Caco-2 (cell line): ENCODE results near the gene AHNAK. TPM values are rescaled to one million over a fixed set of nuclear protein-coding genes. Genes with fewer than 3 reads are reported as not detected.
A peak's percentile ranks its signal among the peaks of the same experiment; 100 is the strongest.

Source experiments
- BruUV-seq: library from RNA; stranded (reverse); fragments of 400-500 nt; replicated peaks from 2 replicates; lab custom pipeline; 2021; lab: Mats Ljungman, UMichigan
- CTCF ChIA-PET: fragments of 300-600 bp; sonication (Branson Sonifier 250); formaldehyde crosslinking; loops from one replicate; lab custom pipeline; 2022; ENCODE audit warnings: antibody characterized with exemption; lab: Charles Lee
- POLR2A ChIA-PET: fragments of 300-600 bp; sonication (Branson Sonifier 250); formaldehyde crosslinking; loops from one replicate; lab custom pipeline; 2022; ENCODE audit warnings: antibody characterized with exemption; lab: Charles Lee
- DNase-seq, 2 experiments: peaks; one replicate each; pipeline versions ENCODE4 v3.0.0 to v3.0.0-alpha.2; 2020 to 2022
- H3K27me3 ChIP-seq: replicated peaks from 2 replicates; pipeline ENCODE4 v1.6.0; 2011; ENCODE audit warnings: low read length; ENCODE audit not compliant: control insufficient read depth, insufficient read depth
- H3K36me3 ChIP-seq: 2 replicates; pipeline ENCODE4 v1.5.1; 2011; ENCODE audit warnings: low read length; ENCODE audit not compliant: control insufficient read depth, insufficient read depth
- H3K4me1 ChIP-seq: fragments of 250-450 bp; sonication (Bioruptor Pico); 2 replicates; pipeline ENCODE4 v1.5.1; 2020; ENCODE audit warnings: mild to moderate bottlenecking
- H3K4me3 ChIP-seq: 2 replicates; pipeline ENCODE4 v1.5.1; 2011; ENCODE audit warnings: low read depth, mild to moderate bottlenecking, control low read depth, low read length
- H3K9me3 ChIP-seq: fragments of 250-450 bp; sonication (Bioruptor Pico); 2 replicates; pipeline ENCODE4 v1.5.1; 2020; ENCODE audit warnings: mild to moderate bottlenecking, moderate library complexity
- H3K27ac Mint-ChIP-seq: one replicate; pipeline ENCODE4 v1.8.0; 2022; ENCODE audit warnings: mixed read lengths; ENCODE audit not compliant: unreplicated experiment
- H3K27me3 Mint-ChIP-seq: one replicate; pipeline ENCODE4 v1.8.0; 2022; ENCODE audit warnings: mixed read lengths; ENCODE audit not compliant: insufficient read depth, unreplicated experiment
- H3K36me3 Mint-ChIP-seq: one replicate; pipeline ENCODE4 v1.8.0; 2022; ENCODE audit warnings: mild to moderate bottlenecking, mixed read lengths; ENCODE audit not compliant: insufficient read depth, unreplicated experiment
- H3K4me1 Mint-ChIP-seq: one replicate; pipeline ENCODE4 v1.8.0; 2022; ENCODE audit warnings: low read depth, mixed read lengths; ENCODE audit not compliant: unreplicated experiment
- H3K4me3 Mint-ChIP-seq: one replicate; pipeline ENCODE4 v1.8.0; 2022; ENCODE audit warnings: mild to moderate bottlenecking, moderate library complexity, mixed read lengths; ENCODE audit not compliant: unreplicated experiment
- H3K9me3 Mint-ChIP-seq: one replicate; pipeline ENCODE4 v1.8.0; 2022; ENCODE audit warnings: mixed read lengths; ENCODE audit not compliant: unreplicated experiment
- CTCF ChIP-seq, 2 experiments: fragments of 200-600 bp in 1 of 2; IDR thresholded peaks; 1 replicate in 1 of 2; 2 replicates in 1 of 2; pipeline versions ENCODE4 v1.5.1 to v1.8.0; 2011 to 2022; ENCODE audit warnings: antibody characterized with exemption in 1 of 2, control low read depth in 1 of 2, inconsistent platforms in 1 of 2, low read depth in 1 of 2, low read length in 1 of 2, mild to moderate bottlenecking in 1 of 2, moderate library complexity in 1 of 2; ENCODE audit not compliant: insufficient read depth in 1 of 2, severe bottlenecking in 1 of 2, unreplicated experiment in 1 of 2
- intact Hi-C: fragments of 100-400 bp; cut with micrococcal nuclease; formaldehyde crosslinking; loops from one replicate; pipeline ENCODE4 v1.10.0; 2022; ENCODE audit not compliant: unreplicated experiment
- total RNA-seq: library from RNA; stranded (reverse); gene quantifications from 2 replicates; pipeline ENCODE4 v1.2.3, GENCODE V29; 2022

Gene AHNAK
- total RNA-seq, 1 experiment from 2014 or later, result 312 TPM

- no peaks in the 10 kb centered on the region for H3K27me3 ChIP-seq
- peaks cover 11% of the 10 kb centered on the region for H3K36me3 Mint-ChIP-seq
- ChIA-PET POLR2A (interaction anchor here (0.6 kb wide), 2 partner anchors 13 to 18 kb away, joined by 4 to 16 read pairs; no protein-coding TSS in a partner anchor), CTCF (interaction anchor here (0.7 to 1.0 kb wide), 3 partner anchors 68 to 129 kb away, joined by 3 to 5 read pairs (median 4); partner anchors contain the start of gene TUT1)
- peaks cover 56% of the 10 kb centered on the region for H3K4me1 ChIP-seq
- H3K4me3 Mint-ChIP-seq, result no peak overlapping the region
- peaks cover 48% of the 10 kb centered on the region for H3K4me1 Mint-ChIP-seq
- no peak for DNase-seq
- intact Hi-C loops, result no loop called here
- no TSS peak for BruUV-seq
- no peak overlapping the region for H3K4me3 ChIP-seq
- no peaks in the 10 kb centered on the region for H3K9me3 ChIP-seq
- no peaks in the 10 kb centered on the region for H3K36me3 ChIP-seq
- H3K9me3 Mint-ChIP-seq, result no peaks in the 10 kb centered on the region
- no peak overlapping the region for H3K27ac Mint-ChIP-seq
- H3K27me3 Mint-ChIP-seq, result no peaks in the 10 kb centered on the region
- TF ChIP-seq CTCF (IDR thresholded peaks at IDR 0.05; ENCODE audit: insufficient read depth in 1 of 2, low read depth in 1 of 2, low read length in 1 of 2, severe bottlenecking in 1 of 2, unreplicated experiment in 1 of 2), result no peak
These were observed 84.1 kb downstream of the AHNAK start for GRCh38 chr11:62462508-62462892.

GRCh38 chr11:62461740-62462507, 84.7 kb downstream of the AHNAK start:
- no TSS peak for BruUV-seq
- Histone ChIP-seq H3K4me3 (no peak overlapping the region), H3K27me3 (no peaks in the 10 kb centered on the region), H3K4me1 (peaks cover 56% of the 10 kb centered on the region), H3K36me3 (no peaks in the 10 kb centered on the region), H3K9me3 (no peaks in the 10 kb centered on the region)
- ChIA-PET POLR2A (interaction anchor here (0.6 kb wide), 2 partner anchors 13 to 18 kb away, joined by 4 to 16 read pairs; no protein-coding TSS in a partner anchor), CTCF (interaction anchor here (0.7 to 1.0 kb wide), 3 partner anchors 67 to 130 kb away, joined by 3 to 5 read pairs (median 4); partner anchors contain the start of gene TUT1)
- intact Hi-C loops, result no loop called here
- Mint-ChIP-seq H3K4me1 (peaks cover 46% of the 10 kb centered on the region), H3K27ac (no peak overlapping the region), H3K4me3 (no peak overlapping the region), H3K9me3 (no peaks in the 10 kb centered on the region), H3K27me3 (no peaks in the 10 kb centered on the region), H3K36me3 (peaks cover 11% of the 10 kb centered on the region)
- no peak for DNase-seq
- no peak for TF ChIP-seq CTCF (IDR thresholded peaks at IDR 0.05; ENCODE audit: insufficient read depth in 1 of 2, low read depth in 1 of 2, low read length in 1 of 2, severe bottlenecking in 1 of 2, unreplicated experiment in 1 of 2)

- H3K9me3 Mint-ChIP-seq, result no peaks in the 10 kb centered on the region
- TF ChIP-seq CTCF (IDR thresholded peaks at IDR 0.05; ENCODE audit: insufficient read depth in 1 of 2, low read depth in 1 of 2, low read length in 1 of 2, severe bottlenecking in 1 of 2, unreplicated experiment in 1 of 2), result no peak
- H3K4me3 Mint-ChIP-seq, result no peak overlapping the region
- intact Hi-C loops, result no loop called here
- H3K36me3 Mint-ChIP-seq, result peaks cover 5% of the 10 kb centered on the region
- Histone ChIP-seq H3K4me1 (peaks cover 64% of the 10 kb centered on the region), H3K36me3 (no peaks in the 10 kb centered on the region), H3K27me3 (no peaks in the 10 kb centered on the region), H3K9me3 (no peaks in the 10 kb centered on the region), H3K4me3 (no peak overlapping the region)
- peaks cover 40% of the 10 kb centered on the region for H3K4me1 Mint-ChIP-seq
- H3K27ac Mint-ChIP-seq, result peak overlapping the region; percentile 84
- no peaks in the 10 kb centered on the region for H3K27me3 Mint-ChIP-seq
- CTCF ChIA-PET, result interaction anchor here (0.5 to 3.5 kb wide), 6 partner anchors 22 to 624 kb away, joined by 3 to 28 read pairs (median 12); no protein-coding TSS in a partner anchor
- no TSS peak for BruUV-seq
- no peak for DNase-seq
- POLR2A ChIA-PET, result interaction anchor here (1.1 kb wide), 1 partner anchor 22 kb away, joined by 16 read pairs; no protein-coding TSS in a partner anchor
These were observed 87.5 kb downstream of the AHNAK start for GRCh38 chr11:62459080-62459479.
